ENCODE measurements around the gene DIP2B. TPM values are rescaled to one million over a fixed set of nuclear protein-coding genes. Genes with fewer than 3 reads are reported as not detected.

DIP2B gene
- total RNA-seq, 1 experiment from 2014 or later = 26.1 TPM

GRCh38 chr12:50778663-50779590 lies 274.1 kb downstream of the DIP2B start (continued):
- TF ChIP-seq ARID4B (CRISPR knock-in tag; IDR thresholded peaks at IDR 0.05; ENCODE audit: borderline replicate concordance) = no peak
- TF ChIP-seq SP1 (CRISPR knock-in tag; conservative IDR thresholded peaks at IDR 0.05) = no peak
- TF ChIP-seq SMAD4 (CRISPR knock-in tag; IDR thresholded peaks at IDR 0.05) = no peak

DNA sequence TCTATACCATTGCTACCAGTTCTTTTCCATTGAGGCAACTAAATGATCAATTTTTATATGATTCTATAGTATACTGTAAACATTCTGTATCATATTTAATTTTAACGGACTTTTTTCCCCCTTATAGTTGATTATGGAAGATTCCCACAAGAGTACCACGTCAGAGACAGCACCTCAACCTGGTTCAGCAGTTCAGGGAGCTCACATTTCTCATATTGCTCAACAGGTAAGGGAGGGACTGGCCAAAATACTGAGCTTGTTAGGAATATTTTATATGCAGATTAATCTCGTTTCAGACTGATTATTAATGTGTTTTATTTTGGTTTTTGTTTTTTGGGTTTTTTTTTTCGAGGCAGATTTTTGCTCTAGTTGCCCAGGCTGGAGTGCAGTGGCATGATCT lies 275.2 kb downstream of the DIP2B start:
- Mint-ChIP-seq H3K27me3 (ENCODE audit: low read depth) (no peaks in the 10 kb centered on the region), H3K4me1 (no peaks in the 10 kb centered on the region), H3K4me3 (no peak overlapping the region), H3K9me3 (no peaks in the 10 kb centered on the region; the same call in 1 of the 2 replicates), H3K27ac (no peak overlapping the region), H3K36me3 (peaks cover 17% of the 10 kb centered on the region)
- DNase-seq (ENCODE audit: low spot score) = no peak
- ChIA-PET POLR2A (no interaction called here), CTCF (no interaction called here)
- no peak for ATAC-seq
- TF ChIP-seq HMGA2 (CRISPR knock-in tag; IDR thresholded peaks at IDR 0.05) (no peak), JUN (CRISPR knock-in tag; IDR thresholded peaks at IDR 0.05) (no peak), USF1 (CRISPR knock-in tag; IDR thresholded peaks at IDR 0.05) (no peak)
- TF ChIP-seq, protein P1, sequence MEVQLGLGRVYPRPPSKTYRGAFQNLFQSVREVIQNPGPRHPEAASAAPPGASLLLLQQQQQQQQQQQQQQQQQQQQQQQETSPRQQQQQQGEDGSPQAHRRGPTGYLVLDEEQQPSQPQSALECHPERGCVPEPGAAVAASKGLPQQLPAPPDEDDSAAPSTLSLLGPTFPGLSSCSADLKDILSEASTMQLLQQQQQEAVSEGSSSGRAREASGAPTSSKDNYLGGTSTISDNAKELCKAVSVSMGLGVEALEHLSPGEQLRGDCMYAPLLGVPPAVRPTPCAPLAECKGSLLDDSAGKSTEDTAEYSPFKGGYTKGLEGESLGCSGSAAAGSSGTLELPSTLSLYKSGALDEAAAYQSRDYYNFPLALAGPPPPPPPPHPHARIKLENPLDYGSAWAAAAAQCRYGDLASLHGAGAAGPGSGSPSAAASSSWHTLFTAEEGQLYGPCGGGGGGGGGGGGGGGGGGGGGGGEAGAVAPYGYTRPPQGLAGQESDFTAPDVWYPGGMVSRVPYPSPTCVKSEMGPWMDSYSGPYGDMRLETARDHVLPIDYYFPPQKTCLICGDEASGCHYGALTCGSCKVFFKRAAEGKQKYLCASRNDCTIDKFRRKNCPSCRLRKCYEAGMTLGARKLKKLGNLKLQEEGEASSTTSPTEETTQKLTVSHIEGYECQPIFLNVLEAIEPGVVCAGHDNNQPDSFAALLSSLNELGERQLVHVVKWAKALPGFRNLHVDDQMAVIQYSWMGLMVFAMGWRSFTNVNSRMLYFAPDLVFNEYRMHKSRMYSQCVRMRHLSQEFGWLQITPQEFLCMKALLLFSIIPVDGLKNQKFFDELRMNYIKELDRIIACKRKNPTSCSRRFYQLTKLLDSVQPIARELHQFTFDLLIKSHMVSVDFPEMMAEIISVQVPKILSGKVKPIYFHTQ (CRISPR knock-in tag; IDR thresholded peaks at IDR 0.05) = no peak

DNA sequence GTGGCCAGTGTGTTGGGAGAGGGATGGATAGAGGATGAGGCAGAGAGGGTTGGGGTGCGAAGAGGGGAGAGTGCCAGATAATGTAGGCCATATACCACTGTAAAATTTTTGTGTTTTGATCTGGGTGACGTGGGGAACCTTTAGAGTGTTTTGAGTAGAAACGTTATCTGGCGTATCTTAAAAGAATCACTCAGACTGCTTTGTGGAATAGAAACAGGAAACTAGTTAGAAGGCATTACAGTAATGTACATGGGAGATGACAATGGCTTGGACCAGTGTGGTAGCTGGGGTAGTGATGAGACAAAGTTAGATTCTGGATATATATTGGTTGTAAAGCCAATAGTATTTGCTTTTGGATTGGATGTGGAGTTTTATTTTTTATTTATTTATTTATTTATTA lies 279.7 kb downstream of the DIP2B start:
- TF ChIP-seq ZBTB43 (CRISPR knock-in tag; IDR thresholded peaks at IDR 0.05) (no peak), ZNF138 (CRISPR knock-in tag; conservative IDR thresholded peaks at IDR 0.05) (no peak), MYBL2 (CRISPR knock-in tag; IDR thresholded peaks at IDR 0.05) (no peak), OVOL2 (CRISPR knock-in tag; IDR thresholded peaks at IDR 0.05; ENCODE audit: borderline replicate concordance) (no peak)
- no peaks in the 10 kb centered on the region for H3K27me3 Mint-ChIP-seq (ENCODE audit: low read depth)
- H3K4me3 Mint-ChIP-seq = no peak overlapping the region
- ChIA-PET POLR2A (no interaction called here), CTCF (no interaction called here)
- no peaks in the 10 kb centered on the region for H3K4me1 Mint-ChIP-seq
- DNase-seq (ENCODE audit: low spot score) (no peak), ATAC-seq (no peak)
- H3K27ac Mint-ChIP-seq = no peak overlapping the region
- peaks cover 13% of the 10 kb centered on the region for H3K9me3 Mint-ChIP-seq
- H3K36me3 Mint-ChIP-seq = peaks cover 36% of the 10 kb centered on the region
